Astrocyte (in vitro differentiated cells and primary cell): ENCODE results near the gene FAM168B. TPM values are rescaled to one million over a fixed set of nuclear protein-coding genes. Genes with fewer than 3 reads are reported as not detected.

Experiments used
- DNase-seq: peaks from one replicate; pipeline ENCODE4 v3.0.0-alpha.2; 2010; ENCODE audit warnings: low read depth
- FAIRE-seq: peaks from 2 replicates; lab custom pipeline; 2011; peaks lifted over from hg19 to GRCh38; lab: Jason Lieb, UNC
- H2AFZ ChIP-seq: 2 replicates; pipeline ENCODE4 v1.6.0; 2012; ENCODE audit warnings: low read depth, low read length, inconsistent platforms
- H3K27ac ChIP-seq: 2 replicates; pipeline ENCODE4 v1.5.1; 2011; ENCODE audit warnings: low read depth, low read length, inconsistent platforms
- H3K27me3 ChIP-seq: 2 replicates; pipeline ENCODE4 v1.6.0; 2011; ENCODE audit warnings: low read length, inconsistent platforms; ENCODE audit not compliant: insufficient read depth
- H3K36me3 ChIP-seq: 2 replicates; pipeline ENCODE4 v1.5.1; 2011; ENCODE audit warnings: low read length, inconsistent platforms; ENCODE audit not compliant: insufficient read depth
- H3K4me1 ChIP-seq: 2 replicates; pipeline ENCODE4 v1.5.1; 2011; ENCODE audit warnings: low read length, inconsistent platforms; ENCODE audit not compliant: insufficient read depth
- H3K4me2 ChIP-seq: 2 replicates; pipeline ENCODE4 v1.6.0; 2012; ENCODE audit warnings: low read length, inconsistent platforms
- H3K4me3 ChIP-seq: 2 replicates; pipeline ENCODE4 v1.5.1; 2011; ENCODE audit warnings: low read depth, mild to moderate bottlenecking, low read length, inconsistent platforms; ENCODE audit not compliant: insufficient read depth
- H3K79me2 ChIP-seq: 2 replicates; pipeline ENCODE4 v1.6.0; 2012; ENCODE audit warnings: mild to moderate bottlenecking, low read length, inconsistent platforms; ENCODE audit not compliant: insufficient read depth
- H3K9ac ChIP-seq: 2 replicates; pipeline ENCODE4 v1.6.0; 2012; ENCODE audit warnings: mild to moderate bottlenecking, low read length, inconsistent platforms
- H3K9me3 ChIP-seq: 2 replicates; pipeline ENCODE4 v1.5.1; 2012; ENCODE audit warnings: low read depth, mild to moderate bottlenecking, low read length, inconsistent platforms; ENCODE audit not compliant: insufficient read depth
- H4K20me1 ChIP-seq: 2 replicates; pipeline ENCODE4 v1.6.0; 2012; ENCODE audit warnings: low read length, inconsistent platforms; ENCODE audit not compliant: insufficient read depth
- H3K27ac Mint-ChIP-seq: one replicate; pipeline ENCODE4 v1.8.0; 2021; ENCODE audit warnings: mild to moderate bottlenecking, mixed read lengths; ENCODE audit not compliant: unreplicated experiment
- H3K27me3 Mint-ChIP-seq: one replicate; pipeline ENCODE4 v1.8.0; 2021; ENCODE audit warnings: low read depth, mixed read lengths; ENCODE audit not compliant: unreplicated experiment
- H3K36me3 Mint-ChIP-seq: one replicate; pipeline ENCODE4 v1.8.0; 2021; ENCODE audit warnings: low read depth, mixed read lengths; ENCODE audit not compliant: unreplicated experiment
- H3K4me1 Mint-ChIP-seq: one replicate; pipeline ENCODE4 v1.8.0; 2021; ENCODE audit warnings: low read depth, mixed read lengths; ENCODE audit not compliant: unreplicated experiment
- H3K4me3 Mint-ChIP-seq: one replicate; pipeline ENCODE4 v1.8.0; 2021; ENCODE audit warnings: mild to moderate bottlenecking, moderate library complexity, mixed read lengths; ENCODE audit not compliant: unreplicated experiment
- H3K9me3 Mint-ChIP-seq: one replicate; pipeline ENCODE4 v1.8.0; 2021; ENCODE audit warnings: mild to moderate bottlenecking, mixed read lengths; ENCODE audit not compliant: unreplicated experiment
- CTCF ChIP-seq: IDR thresholded peaks from 2 replicates; pipeline ENCODE4 v1.5.1; 2011; ENCODE audit warnings: low read depth, mild to moderate bottlenecking, inconsistent platforms, low read length, moderate library complexity; ENCODE audit not compliant: insufficient read depth
- EZH2 ChIP-seq: IDR thresholded peaks from 2 replicates; pipeline ENCODE4 v1.6.1; 2012; ENCODE audit warnings: mild to moderate bottlenecking, low read length, inconsistent platforms; ENCODE audit not compliant: insufficient read depth
- total RNA-seq: library from RNA; stranded (reverse); gene quantifications from 2 replicates; pipeline ENCODE4 v1.2.1, GENCODE V29; 2021

Gene FAM168B
- total RNA-seq, 1 donor from 2014 or later: 117 TPM

- no peaks in the 10 kb centered on the region for H3K9me3 ChIP-seq
- no peak overlapping the region for H3K4me3 Mint-ChIP-seq
- no peak overlapping the region for H3K27ac Mint-ChIP-seq
- H3K4me1 ChIP-seq: no peaks in the 10 kb centered on the region
- H3K27me3 Mint-ChIP-seq: peaks cover 14% of the 10 kb centered on the region
- H3K36me3 ChIP-seq: no peaks in the 10 kb centered on the region
- DNase-seq: no peak
- no peak overlapping the region for H3K4me3 ChIP-seq
- no peak overlapping the region for H3K4me2 ChIP-seq
- peaks cover 33% of the 10 kb centered on the region for H4K20me1 ChIP-seq
- FAIRE-seq: no peak
- TF ChIP-seq EZH2: no peak
- TF ChIP-seq CTCF: no peak
- peaks cover 3% of the 10 kb centered on the region for H3K27me3 ChIP-seq
- no peak overlapping the region for H3K27ac ChIP-seq
- H3K9me3 Mint-ChIP-seq: no peaks in the 10 kb centered on the region
- H2AFZ ChIP-seq: no peak overlapping the region
- no peak overlapping the region for H3K9ac ChIP-seq
- peaks cover 5% of the 10 kb centered on the region for H3K4me1 Mint-ChIP-seq
- H3K36me3 Mint-ChIP-seq: no peaks in the 10 kb centered on the region
- H3K79me2 ChIP-seq: no peaks in the 10 kb centered on the region
Measured at GRCh38 chr2:131041402-131042147, 51.7 kb downstream of the FAM168B start.

DNA sequence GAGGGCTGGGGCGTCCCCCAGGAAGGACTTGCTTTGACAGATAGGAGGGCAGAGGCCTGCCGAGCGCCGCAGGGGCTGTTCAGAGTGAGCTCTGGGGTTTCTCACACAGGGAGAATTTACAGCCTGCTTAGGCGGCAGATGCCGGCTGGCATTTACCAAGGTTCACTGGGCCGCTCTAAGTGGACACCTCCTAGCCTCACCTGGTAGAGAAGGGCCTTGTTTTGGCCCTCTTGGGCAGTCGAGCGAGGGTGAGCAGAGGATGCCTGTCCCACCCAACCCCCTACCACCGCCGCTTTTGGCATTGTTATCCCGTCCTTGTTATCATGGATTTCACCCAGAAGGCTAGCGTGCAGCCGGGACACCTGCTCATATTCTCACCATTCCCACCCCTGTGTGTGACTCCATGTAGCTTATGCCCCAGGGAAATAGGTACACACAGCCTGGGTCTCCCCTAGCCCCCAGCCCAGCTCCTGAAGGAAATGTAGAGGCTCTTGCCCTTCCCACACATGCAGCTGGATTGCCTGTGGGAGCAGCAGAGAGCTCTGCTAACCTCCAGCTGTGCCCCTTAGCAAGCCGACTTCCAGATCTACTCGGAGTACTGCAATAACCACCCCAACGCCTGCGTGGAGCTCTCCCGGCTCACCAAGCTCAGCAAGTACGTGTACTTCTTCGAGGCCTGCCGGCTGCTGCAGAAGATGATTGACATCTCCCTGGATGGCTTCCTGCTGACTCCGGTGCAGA lies 52.4 kb downstream of the FAM168B start:
- H3K27me3 ChIP-seq: peaks cover 6% of the 10 kb centered on the region
- H3K27me3 Mint-ChIP-seq: peaks cover 20% of the 10 kb centered on the region
- H3K36me3 ChIP-seq: no peaks in the 10 kb centered on the region
- no peak overlapping the region for H3K4me3 ChIP-seq
- no peaks in the 10 kb centered on the region for H3K9me3 Mint-ChIP-seq
- peaks cover 5% of the 10 kb centered on the region for H3K4me1 Mint-ChIP-seq
- no peak overlapping the region for H3K4me2 ChIP-seq
- H4K20me1 ChIP-seq: peaks cover 33% of the 10 kb centered on the region
- no peak overlapping the region for H2AFZ ChIP-seq
- H3K27ac Mint-ChIP-seq: no peak overlapping the region
- no peaks in the 10 kb centered on the region for H3K79me2 ChIP-seq
- peaks cover 2% of the 10 kb centered on the region for H3K36me3 Mint-ChIP-seq
- TF ChIP-seq EZH2 (no peak), CTCF (peak; percentile 13)
- no peak overlapping the region for H3K9ac ChIP-seq
- no peak overlapping the region for H3K4me3 Mint-ChIP-seq
- no peak overlapping the region for H3K27ac ChIP-seq
- H3K4me1 ChIP-seq: no peaks in the 10 kb centered on the region
- DNase-seq (no peak), FAIRE-seq (no peak)
- H3K9me3 ChIP-seq: no peaks in the 10 kb centered on the region
